22Rv1 (cell line): Measurements from ENCODE around the gene AKAP9.
"Not testable (repeated sequence)": the region's sequence is repeated elsewhere in the genome, so short reads cannot be mapped to it uniquely, and the experiment has no call there.

ENCODE experiments used
- CTCF ChIP-seq: fragments of 450-650 bp; IDR thresholded peaks from 2 replicates; pipeline ENCODE4 v1.5.1; 2017; ENCODE audit warnings: mild to moderate bottlenecking
- ZFX ChIP-seq: fragments of 450-650 bp; IDR thresholded peaks from 2 replicates; pipeline ENCODE4 v1.6.1; 2017; ENCODE audit warnings: antibody characterized with exemption, borderline replicate concordance

DNA sequence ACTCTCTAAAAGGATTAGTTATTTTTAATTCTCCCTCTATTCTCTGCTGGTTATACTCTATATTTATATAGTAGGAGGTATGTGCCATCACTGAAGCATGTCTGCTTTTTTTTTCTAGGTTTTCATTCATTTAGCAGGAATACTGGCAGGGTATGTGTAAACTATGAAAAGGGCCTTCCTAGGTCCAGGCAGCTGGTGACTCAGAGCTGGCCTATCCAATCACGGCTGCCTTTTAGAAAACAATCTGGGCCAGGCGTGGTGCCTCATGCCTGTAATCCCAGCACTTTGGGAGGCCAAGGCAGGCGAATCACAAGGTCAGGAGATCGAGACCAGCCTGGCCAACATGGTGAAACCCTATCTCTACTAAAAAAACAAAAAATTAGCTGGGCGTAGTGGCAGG, 162.2 kb downstream of the AKAP9 start:
- TF ChIP-seq CTCF, ZFX: not testable (repeated sequence)
